IMR-90 (cell line): ENCODE measurements around the gene ZNF316. TPM values are rescaled to one million over a fixed set of nuclear protein-coding genes. Genes with fewer than 3 reads are reported as not detected.

Experiments
- ATAC-seq: fragments of 200-7000 bp; cut with Tn5 transposase; 2 replicates; pipeline ENCODE4 v1.9.1; 2020; ENCODE audit warnings: low read depth, mild to moderate bottlenecking, moderate library complexity
- BruUV-seq: library from RNA; stranded (reverse); fragments of 400-500 nt; replicated peaks from 2 replicates; lab custom pipeline; 2021; lab: Mats Ljungman, UMichigan
- CTCF ChIA-PET: fragments of 300-600 bp; formaldehyde crosslinking; extraction: SDS; loops from one replicate; lab custom pipeline; 2021; ENCODE audit warnings: antibody characterized with exemption; lab: Yijun Ruan, JAX
- POLR2A ChIA-PET: fragments of 300-600 bp; sonication (Branson Sonifier 250); formaldehyde crosslinking; loops from one replicate; lab custom pipeline; 2022; ENCODE audit warnings: antibody characterized with exemption; ENCODE audit not compliant: unreplicated experiment; lab: Charles Lee
- DNase-seq: peaks from one replicate; pipeline ENCODE4 v3.0.0; 2013
- H2AFZ ChIP-seq: replicated peaks from 2 replicates; pipeline ENCODE3; 2013; ENCODE audit warnings: low read length, mild to moderate bottlenecking; ENCODE audit not compliant: poor library complexity
- H2AK5ac ChIP-seq: 2 replicates; pipeline ENCODE4 v1.6.1; 2013; ENCODE audit warnings: low read depth, low read length, inconsistent platforms
- H2AK9ac ChIP-seq: replicated peaks from 2 replicates; pipeline ENCODE3; 2013; ENCODE audit warnings: mild to moderate bottlenecking, low read depth, low read length, moderate library complexity; ENCODE audit not compliant: poor library complexity
- H2BK120ac ChIP-seq: 2 replicates; pipeline ENCODE4 v1.6.1; 2013; ENCODE audit warnings: low read depth, low read length, inconsistent platforms
- H2BK15ac ChIP-seq: 3 replicates; pipeline ENCODE4 v1.6.1; 2013; ENCODE audit warnings: low read depth, low read length, inconsistent platforms
- H2BK20ac ChIP-seq: 2 replicates; pipeline ENCODE4 v1.6.1; 2013; ENCODE audit warnings: low read depth, mild to moderate bottlenecking, inconsistent platforms, low read length, moderate library complexity
- H2BK5ac ChIP-seq: 2 replicates; pipeline ENCODE4 v1.6.1; 2013; ENCODE audit warnings: mild to moderate bottlenecking, low read depth, low read length, inconsistent platforms; ENCODE audit not compliant: poor library complexity, severe bottlenecking
- H3K14ac ChIP-seq: replicated peaks from 2 replicates; pipeline ENCODE4 v1.6.1; 2013; ENCODE audit warnings: low read depth, low read length, inconsistent platforms
- H3K18ac ChIP-seq: 2 replicates; pipeline ENCODE4 v1.6.1; 2013; ENCODE audit warnings: low read depth, low read length, control low read depth
- H3K23ac ChIP-seq: 2 replicates; pipeline ENCODE4 v1.6.1; 2013; ENCODE audit warnings: low read depth, low read length, inconsistent platforms
- H3K27ac ChIP-seq: 2 replicates; pipeline ENCODE4 v1.5.1; 2013; ENCODE audit warnings: mild to moderate bottlenecking, control low read depth, low read length; ENCODE audit not compliant: insufficient read depth
- H3K27me3 ChIP-seq: 2 replicates; pipeline ENCODE4 v1.6.1; 2013; ENCODE audit warnings: low read length; ENCODE audit not compliant: control insufficient read depth, insufficient read depth
- H3K36me3 ChIP-seq: 2 replicates; pipeline ENCODE4 v1.6.1; 2013; ENCODE audit warnings: low read length, mixed read lengths; ENCODE audit not compliant: control insufficient read depth, insufficient read depth
- H3K4ac ChIP-seq: 2 replicates; pipeline ENCODE4 v1.6.1; 2013; ENCODE audit warnings: low read depth, low read length, inconsistent platforms
- H3K4me1 ChIP-seq: 2 replicates; pipeline ENCODE4 v1.6.1; 2013; ENCODE audit warnings: low read length, mixed read lengths; ENCODE audit not compliant: control insufficient read depth, insufficient read depth
- H3K4me2 ChIP-seq: 2 replicates; pipeline ENCODE4 v1.6.1; 2013; ENCODE audit warnings: low read depth, mild to moderate bottlenecking, control low read depth, low read length, moderate library complexity
- H3K4me3 ChIP-seq: 2 replicates; pipeline ENCODE4 v1.5.1; 2013; ENCODE audit warnings: low read depth, mild to moderate bottlenecking, control low read depth, low read length, moderate library complexity; ENCODE audit not compliant: insufficient read depth
- H3K56ac ChIP-seq: 2 replicates; pipeline ENCODE4 v1.6.1; 2013; ENCODE audit warnings: low read length, inconsistent platforms; ENCODE audit not compliant: insufficient read depth; ENCODE audit errors: extremely low read depth
- H3K79me1 ChIP-seq, 2 experiments: 2 replicates each; pipeline ENCODE4 v1.6.1; 2013; ENCODE audit warnings: low read length in 2 of 2, inconsistent platforms in 1 of 2, low read depth in 1 of 2
- H3K9ac ChIP-seq: 2 replicates; pipeline ENCODE4 v1.6.1; 2013; ENCODE audit warnings: low read depth, low read length, control low read depth
- H3K9me1 ChIP-seq: 2 replicates; pipeline ENCODE4 v1.6.1; 2013; ENCODE audit warnings: low read length, inconsistent platforms; ENCODE audit not compliant: insufficient read depth
- H3K9me3 ChIP-seq: 2 replicates; pipeline ENCODE4 v1.6.1; 2013; ENCODE audit warnings: low read length; ENCODE audit not compliant: control insufficient read depth, insufficient read depth
- H4K20me1 ChIP-seq: 2 replicates; pipeline ENCODE4 v1.6.1; 2013; ENCODE audit warnings: low read length, inconsistent platforms; ENCODE audit not compliant: insufficient read depth
- H4K5ac ChIP-seq: 2 replicates; pipeline ENCODE4 v1.6.1; 2013; ENCODE audit warnings: mild to moderate bottlenecking, low read depth, low read length, control low read depth
- H4K8ac ChIP-seq, 2 experiments: 2 replicates each; pipeline ENCODE4 v1.6.1; 2013; ENCODE audit warnings: low read depth in 2 of 2, low read length in 2 of 2, control low read depth in 1 of 2, inconsistent platforms in 1 of 2
- H4K91ac ChIP-seq: 2 replicates; pipeline ENCODE4 v1.6.1; 2013; ENCODE audit warnings: low read depth, low read length, inconsistent platforms; ENCODE audit not compliant: insufficient read depth
- MAFK ChIP-seq: IDR thresholded peaks from 2 replicates; pipeline ENCODE4 v1.6.1; 2012; ENCODE audit warnings: low read depth, low read length, improper control_type of control experiment
- WGBS, 2 experiments: methylation state at CpG; one replicate each; pipeline versions ENCODE4 v1.1.5 to v1.1.7; 2013; ENCODE audit warnings: missing lambda C conversion rate in 2 of 2; ENCODE audit not compliant: insufficient read length in 1 of 2; ENCODE audit errors: extremely low coverage in 2 of 2; 5-methylcytosine and 5-hydroxymethylcytosine counted together
- dilution Hi-C: fragments of 300-500 bp; cut with HindIII; formaldehyde crosslinking; loops from one replicate; pipeline ENCODE4 v1.14.3; 2018; ENCODE audit warnings: low sequenced_read_pairs; ENCODE audit not compliant: unreplicated experiment
- in situ Hi-C: fragments of 300-500 bp; cut with MboI; formaldehyde crosslinking; loops from 3 replicates; pipeline ENCODE4 v1.14.3; 2019; ENCODE audit warnings: low sequenced_read_pairs, inconsistent platforms, mixed read lengths
- intact Hi-C: fragments of 100-400 bp; cut with micrococcal nuclease; formaldehyde crosslinking; loops from 2 replicates; pipeline ENCODE4 v1.10.0; 2022
- polyA plus RNA-seq, 3 experiments: library from polyadenylated mRNA; depleted of rRNA; stranded (reverse); fragments of >200 nt; gene quantifications; 2 replicates each; pipeline ENCODE4 v1.2.3, GENCODE V29; 2012; ENCODE audit warnings: low replicate concordance in 1 of 3
- total RNA-seq: library from RNA; depleted of rRNA; stranded (reverse); fragments of >200 nt; gene quantifications from 2 replicates; pipeline ENCODE4 v1.2.3, GENCODE V29; 2012
- TF ChIP-seq, protein P1 (sequence below): conservative IDR thresholded peaks from 2 replicates; pipeline ENCODE4 v1.5.1; 2012; ENCODE audit warnings: mild to moderate bottlenecking, low read depth, low read length, improper control_type of control experiment
- TF ChIP-seq, protein P2 (sequence below): fragments of 150-350 bp; IDR thresholded peaks from 2 replicates; pipeline ENCODE4 v1.6.1; 2017; ENCODE audit warnings: mild to moderate bottlenecking, antibody characterized with exemption, low read length, low read depth

ZNF316 gene
- total and polyA plus RNA-seq, 2 of the 4 experiments (the other 2 are of a cell fraction) = 3.2 to 7.2 TPM

DNA sequence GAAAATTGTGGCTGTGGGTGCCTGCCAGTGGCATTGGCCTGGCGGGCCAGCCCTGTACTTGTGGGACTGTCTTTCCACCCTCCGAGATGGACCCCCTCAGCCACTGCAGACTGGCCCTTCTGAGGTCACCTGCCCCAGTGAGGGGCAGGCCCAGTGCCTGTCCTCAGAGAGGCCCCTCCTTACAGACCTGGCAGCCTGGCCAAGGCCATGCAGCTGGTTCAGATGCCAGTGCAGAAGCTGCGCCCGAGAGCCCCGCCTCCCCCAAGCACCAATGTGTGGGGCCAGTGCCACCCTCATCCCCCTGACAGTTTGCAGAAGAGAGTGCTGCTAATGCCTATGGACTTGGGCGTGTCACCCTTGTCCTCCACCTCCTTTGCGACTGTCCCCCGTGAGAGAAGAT is 10.0 kb downstream of the ZNF316 start:
- Histone ChIP-seq H3K9ac (no peak overlapping the region), H3K14ac (no peak overlapping the region), H3K27me3 (no peaks in the 10 kb centered on the region), H3K18ac (no peak overlapping the region), H3K27ac (no peak overlapping the region), H4K5ac (no peak overlapping the region), H4K91ac (no peak overlapping the region), H2BK120ac (no peak overlapping the region), H2AK9ac (no peak overlapping the region), H3K4ac (no peak overlapping the region), H3K9me3 (peaks cover 16% of the 10 kb centered on the region), H3K4me1 (no peaks in the 10 kb centered on the region), H3K56ac (no peak overlapping the region), H2AFZ (no peak overlapping the region), H4K20me1 (peaks cover 4% of the 10 kb centered on the region; the same call in 1 of the 2 replicates), H3K36me3 (peaks cover 76% of the 10 kb centered on the region), H3K4me2 (no peak overlapping the region), H3K9me1 (no peaks in the 10 kb centered on the region), H2BK15ac (no peak overlapping the region), H2AK5ac (no peak overlapping the region), H3K79me1 (peaks cover 1 to 18% of the 10 kb centered on the region in 2 experiments; a peak in 3 of 4 replicates), H4K8ac (no peak overlapping the region), H3K23ac (no peak overlapping the region), H3K4me3 (no peak overlapping the region), H2BK20ac (no peak overlapping the region), H2BK5ac (no peak overlapping the region)
- TF ChIP-seq, protein P1, sequence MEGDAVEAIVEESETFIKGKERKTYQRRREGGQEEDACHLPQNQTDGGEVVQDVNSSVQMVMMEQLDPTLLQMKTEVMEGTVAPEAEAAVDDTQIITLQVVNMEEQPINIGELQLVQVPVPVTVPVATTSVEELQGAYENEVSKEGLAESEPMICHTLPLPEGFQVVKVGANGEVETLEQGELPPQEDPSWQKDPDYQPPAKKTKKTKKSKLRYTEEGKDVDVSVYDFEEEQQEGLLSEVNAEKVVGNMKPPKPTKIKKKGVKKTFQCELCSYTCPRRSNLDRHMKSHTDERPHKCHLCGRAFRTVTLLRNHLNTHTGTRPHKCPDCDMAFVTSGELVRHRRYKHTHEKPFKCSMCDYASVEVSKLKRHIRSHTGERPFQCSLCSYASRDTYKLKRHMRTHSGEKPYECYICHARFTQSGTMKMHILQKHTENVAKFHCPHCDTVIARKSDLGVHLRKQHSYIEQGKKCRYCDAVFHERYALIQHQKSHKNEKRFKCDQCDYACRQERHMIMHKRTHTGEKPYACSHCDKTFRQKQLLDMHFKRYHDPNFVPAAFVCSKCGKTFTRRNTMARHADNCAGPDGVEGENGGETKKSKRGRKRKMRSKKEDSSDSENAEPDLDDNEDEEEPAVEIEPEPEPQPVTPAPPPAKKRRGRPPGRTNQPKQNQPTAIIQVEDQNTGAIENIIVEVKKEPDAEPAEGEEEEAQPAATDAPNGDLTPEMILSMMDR = no peak
- TF ChIP-seq MAFK = no peak
- TF ChIP-seq, protein P2, sequence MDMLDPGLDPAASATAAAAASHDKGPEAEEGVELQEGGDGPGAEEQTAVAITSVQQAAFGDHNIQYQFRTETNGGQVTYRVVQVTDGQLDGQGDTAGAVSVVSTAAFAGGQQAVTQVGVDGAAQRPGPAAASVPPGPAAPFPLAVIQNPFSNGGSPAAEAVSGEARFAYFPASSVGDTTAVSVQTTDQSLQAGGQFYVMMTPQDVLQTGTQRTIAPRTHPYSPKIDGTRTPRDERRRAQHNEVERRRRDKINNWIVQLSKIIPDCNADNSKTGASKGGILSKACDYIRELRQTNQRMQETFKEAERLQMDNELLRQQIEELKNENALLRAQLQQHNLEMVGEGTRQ = no peak
- dilution Hi-C loops = no loop called here
- POLR2A ChIA-PET = no interaction called here
- no peak for DNase-seq
- ATAC-seq = no peak
- CTCF ChIA-PET = no interaction called here
- in situ Hi-C loops = no loop called here
- WGBS, 2 experiments = 86% methylated on average over 3 of the region's 8 CpGs; no CpG with 5 or more reads in 1 of the 2 experiments
- intact Hi-C loops = no loop called here
- BruUV-seq = no TSS peak
